HepG2 (cell line): Measurements from ENCODE around the gene PEMT. TPM values are rescaled to one million over a fixed set of nuclear protein-coding genes. Genes with fewer than 3 reads are reported as not detected.

ENCODE experiments used
- ATAC-seq: fragments of 200-7000 bp; cut with Tn5 transposase; 3 replicates; pipeline ENCODE4 v1.9.1; 2020; ENCODE audit warnings: mild to moderate bottlenecking, moderate library complexity
- BruUV-seq: library from RNA; stranded (reverse); fragments of 400-500 nt; replicated peaks from 2 replicates; lab custom pipeline; 2021; lab: Mats Ljungman, UMichigan
- CTCF ChIA-PET: fragments of 300-600 bp; formaldehyde crosslinking; extraction: SDS; loops from one replicate; lab custom pipeline; 2021; ENCODE audit warnings: low total read pairs, inconsistent platforms, low intra/inter-chr PET ratio; lab: Yijun Ruan, JAX
- POLR2A ChIA-PET: fragments of 350-600 bp; sonication (Branson Sonifier 250); formaldehyde crosslinking; loops from one replicate; lab custom pipeline; 2020; ENCODE audit warnings: antibody characterized with exemption, inconsistent platforms; lab: Yijun Ruan, JAX
- DNase-seq: peaks from one replicate; pipeline ENCODE4 v3.0.0-alpha.2; 2015; ENCODE audit warnings: low spot score
- FAIRE-seq: peaks from 3 replicates; lab custom pipeline; 2011; peaks lifted over from hg19 to GRCh38; lab: Jason Lieb, UNC
- H2AFZ ChIP-seq: one replicate; pipeline ENCODE4 v1.6.1; 2011; ENCODE audit warnings: low read length, inconsistent platforms
- H3K27ac ChIP-seq: fragments of 300-600 bp; 3 replicates; pipeline ENCODE4 v1.8.0; 2011; ENCODE audit warnings: mixed run types, mild to moderate bottlenecking, mixed read lengths, low read length, inconsistent platforms; ENCODE audit not compliant: insufficient read depth; ENCODE audit errors: extremely low read length
- H3K27me3 ChIP-seq, 2 experiments: fragments of 200-600 bp in 1 of 2; 2 replicates in 1 of 2; 3 replicates in 1 of 2; pipeline versions ENCODE4 v1.6.0 to v1.8.0; 2011; ENCODE audit warnings: low read length in 2 of 2, mild to moderate bottlenecking in 2 of 2, moderate library complexity in 2 of 2, inconsistent platforms in 1 of 2; ENCODE audit not compliant: insufficient read depth in 2 of 2, control insufficient read depth in 1 of 2
- H3K36me3 ChIP-seq, 2 experiments: fragments of 200-600 bp in 1 of 2; replicated peaks in 1 of 2; 2 replicates in 1 of 2; 3 replicates in 1 of 2; pipeline versions ENCODE4 v1.5.1 to v1.8.0; 2011; ENCODE audit warnings: low read length in 2 of 2, inconsistent platforms in 1 of 2; ENCODE audit not compliant: insufficient read depth in 2 of 2, control insufficient read depth in 1 of 2
- H3K4me1 ChIP-seq: 2 replicates; pipeline ENCODE4 v1.5.1; 2012; ENCODE audit warnings: low read length, inconsistent platforms; ENCODE audit not compliant: insufficient read depth
- H3K4me2 ChIP-seq: 2 replicates; pipeline ENCODE4 v1.6.0; 2011; ENCODE audit warnings: low read depth, low read length, inconsistent platforms
- H3K4me3 ChIP-seq, 3 experiments: fragments of 200-600 bp in 1 of 3; sonication (generic), shearing (Covaris generic) in 1 of 3; replicated peaks in 1 of 3; 2 replicates each; pipeline ENCODE4 v1.5.1; 2011 to 2016; ENCODE audit warnings: low read length in 3 of 3, inconsistent platforms in 2 of 3, low read depth in 2 of 3, mild to moderate bottlenecking in 2 of 3, control low read depth in 1 of 3, mixed read lengths in 1 of 3; ENCODE audit not compliant: insufficient read depth in 1 of 3
- H3K79me2 ChIP-seq: one replicate; pipeline ENCODE4 v1.6.1; 2011; ENCODE audit warnings: low read length, inconsistent platforms; ENCODE audit not compliant: insufficient read depth
- H3K9ac ChIP-seq: 2 replicates; pipeline ENCODE4 v1.6.0; 2011; ENCODE audit warnings: mild to moderate bottlenecking, low read depth, low read length, inconsistent platforms; ENCODE audit not compliant: insufficient read depth
- H3K9me3 ChIP-seq: 2 replicates; pipeline ENCODE4 v1.5.1; 2012; ENCODE audit warnings: mild to moderate bottlenecking, low read length
- H4K20me1 ChIP-seq: 2 replicates; pipeline ENCODE4 v1.6.0; 2011; ENCODE audit warnings: inconsistent platforms, mild to moderate bottlenecking, low read length, moderate library complexity; ENCODE audit not compliant: insufficient read depth
- AKNA ChIP-seq: sonication (generic); formaldehyde crosslinking; IDR thresholded peaks from 2 replicates; pipeline ENCODE4 v1.4.0; 2020; ENCODE audit warnings: missing genetic modification reagents, borderline replicate concordance
- ASH2L ChIP-seq: fragments of 300-600, 200-600 bp; sonication (generic); IDR thresholded peaks from 2 replicates; pipeline ENCODE4 v1.7.0; 2017; ENCODE audit warnings: low read depth, mild to moderate bottlenecking, moderate library complexity, mixed read lengths, low read length; ENCODE audit not compliant: insufficient read length
- ATF3 ChIP-seq: sonication (generic); formaldehyde crosslinking; IDR thresholded peaks from 2 replicates; pipeline ENCODE4 v1.4.0; 2020; ENCODE audit warnings: missing genetic modification reagents
- CENPBD1 ChIP-seq: sonication (generic); formaldehyde crosslinking; IDR thresholded peaks from 2 replicates; pipeline ENCODE4 v1.8.0; 2022; ENCODE audit warnings: missing genetic modification reagents, low read depth, mild to moderate bottlenecking, borderline replicate concordance
- IRX3 ChIP-seq: sonication (generic); formaldehyde crosslinking; IDR thresholded peaks from 2 replicates; pipeline ENCODE4 v1.8.1; 2023; ENCODE audit warnings: mild to moderate bottlenecking, low read depth, missing genetic modification reagents, borderline replicate concordance
- MTA3 ChIP-seq: sonication (generic); formaldehyde crosslinking; IDR thresholded peaks from 2 replicates; pipeline ENCODE4 v1.4.0; 2020; ENCODE audit warnings: missing genetic modification reagents
- NFRKB ChIP-seq: fragments of 450-650 bp; IDR thresholded peaks from 2 replicates; pipeline ENCODE4 v1.6.1; 2017
- POLR2AphosphoS5 ChIP-seq: IDR thresholded peaks from 2 replicates; pipeline ENCODE4 v1.6.1; 2012; ENCODE audit warnings: low read depth, low read length
- SMARCC2 ChIP-seq: fragments of 450-650 bp; IDR thresholded peaks from 2 replicates; pipeline ENCODE4 v1.6.1; 2017; ENCODE audit warnings: antibody characterized with exemption, mild to moderate bottlenecking
- ZBTB4 ChIP-seq: sonication (generic); formaldehyde crosslinking; IDR thresholded peaks from 2 replicates; pipeline ENCODE4 v1.4.0; 2020; ENCODE audit warnings: missing genetic modification reagents, mild to moderate bottlenecking, borderline replicate concordance
- ZFP36 ChIP-seq: fragments of 150-350 bp; IDR thresholded peaks from 2 replicates; pipeline ENCODE4 v1.6.1; 2018; ENCODE audit warnings: borderline replicate concordance, low read length, low read depth; ENCODE audit not compliant: partially characterized antibody
- ZZZ3 ChIP-seq: sonication (generic); formaldehyde crosslinking; IDR thresholded peaks from 2 replicates; pipeline ENCODE4 v1.4.0; 2020; ENCODE audit warnings: missing genetic modification reagents, mild to moderate bottlenecking, borderline replicate concordance
- WGBS: methylation state at CpG from one replicate; pipeline ENCODE4 v1.1.6; 2017; ENCODE audit warnings: low lambda C conversion rate; 5-methylcytosine and 5-hydroxymethylcytosine counted together
- in situ Hi-C: cut with HindIII; loops from 2 replicates; pipeline ENCODE4 v1.10.0; 2017; ENCODE audit warnings: low pct_unique_long_range_greater_than_20kb; ENCODE audit not compliant: extremely low pct_ligation_motif_present
- intact Hi-C: fragments of 100-400 bp; cut with micrococcal nuclease; formaldehyde crosslinking; loops from one replicate; pipeline ENCODE4 v1.10.0; 2022; ENCODE audit not compliant: unreplicated experiment
- polyA plus RNA-seq, 8 experiments: library from polyadenylated mRNA; depleted of rRNA in 3 of 8; stranded (reverse) in 7 of 8; unstranded in 1 of 8; fragments of >200 nt; fragmentation: Illumina TruSeq in 4 of 8; extraction: Trizol in 4 of 8; gene quantifications; 2 replicates each; pipeline versions ENCODE4 v1.2.1 to v1.2.3, GENCODE V29; 2011 to 2016; ENCODE audit warnings: low read depth in 4 of 8, missing spikeins in 1 of 8, mixed read lengths in 1 of 8; ENCODE audit not compliant: insufficient read depth in 1 of 8
- total RNA-seq, 5 experiments: library from RNA; depleted of rRNA; stranded (reverse); fragments of >200 nt; fragmentation: Illumina TruSeq; extraction: Trizol; gene quantifications; 2 replicates each; pipeline ENCODE4 v1.2.3, GENCODE V29; 2016; ENCODE audit warnings: low read depth in 1 of 5

Gene PEMT
- total and polyA plus RNA-seq, 2 of the 13 experiments (the other 11 are each of a cell fraction or from before 2014, with no cell fraction given) = 31.7 to 43.6 TPM

GRCh38 chr17:17532991-17533390 is 58.5 kb downstream of the PEMT start:
- no peaks in the 10 kb centered on the region for H3K79me2 ChIP-seq
- H3K4me3 ChIP-seq = no peak overlapping the region
- WGBS = 88% methylated on average over 1 of the region's 1 CpG
- H3K27ac ChIP-seq = no peak overlapping the region
- H4K20me1 ChIP-seq = peaks cover 14% of the 10 kb centered on the region; the same call in 1 of the 2 replicates
- no peak overlapping the region for H3K4me2 ChIP-seq
- FAIRE-seq (no peak), ATAC-seq (no peak), DNase-seq (no peak)
- H3K9ac ChIP-seq = no peak overlapping the region
- in situ Hi-C loops = no loop called here
- ChIA-PET CTCF (no interaction called here), POLR2A (interaction anchor here (1.6 kb wide), 1 partner anchor 36 kb away, joined by 12 read pairs; the partner anchor contains the start of gene RASD1)
- H3K27me3 ChIP-seq = no peaks in the 10 kb centered on the region
- peaks cover 62% of the 10 kb centered on the region for H3K4me1 ChIP-seq
- no peak overlapping the region for H2AFZ ChIP-seq
- H3K9me3 ChIP-seq = no peaks in the 10 kb centered on the region
- intact Hi-C loops = no loop called here
- H3K36me3 ChIP-seq = no peaks in the 10 kb centered on the region
- BruUV-seq = no TSS peak
- TF ChIP-seq ASH2L (no peak), ZBTB4 (no peak), NFRKB (no peak), MTA3 (no peak), CENPBD1 (CRISPR knock-in tag) (no peak), ATF3 (CRISPR knock-in tag) (no peak), ZFP36 (no peak), IRX3 (CRISPR knock-in tag) (no peak), SMARCC2 (no peak), POLR2AphosphoS5 (no peak), ZZZ3 (CRISPR knock-in tag) (no peak), AKNA (no peak)
- TF ChIP-seq, all 625 proteins: peak for 0
